NCI-H1694 (cell line): ENCODE data around the gene SLC18A3.

Source experiments
- DNase-seq: peaks from one replicate; lab custom pipeline; 2025; lab: John Stamatoyannopoulos, UW

The SLC18A3 gene

GRCh38 chr10:49610114-49610457, at the start of gene SLC18A3:
Gene SLC18A3, plus strand, starts transcription at chr10:49610310. Its CDS starts 431 bp downstream, at chr10:49610741.
- DNase-seq, result peak; percentile 26

GRCh38 chr10:49560526-49560925, 49.6 kb upstream of the SLC18A3 start:
- no peak for DNase-seq

- no peak for DNase-seq
These were observed 47.2 kb upstream of the SLC18A3 start for GRCh38 chr10:49562893-49563292.

- no peak for DNase-seq
These were observed 45.6 kb upstream of the SLC18A3 start for GRCh38 chr10:49564461-49565009.

- DNase-seq, result no peak
These were observed 42.3 kb upstream of the SLC18A3 start for GRCh38 chr10:49567810-49568209.

- no peak for DNase-seq
These were observed 41.9 kb upstream of the SLC18A3 start for GRCh38 chr10:49568235-49568634.

- no peak for DNase-seq
These were observed 41.0 kb upstream of the SLC18A3 start for GRCh38 chr10:49569031-49569631.

- DNase-seq, result no peak
These were observed 38.7 kb upstream of the SLC18A3 start for GRCh38 chr10:49571388-49571787.

- peak; percentile 18 for DNase-seq
These were observed 37.5 kb upstream of the SLC18A3 start for GRCh38 chr10:49572594-49573114.

- no peak for DNase-seq
These were observed 34.5 kb upstream of the SLC18A3 start for GRCh38 chr10:49575489-49576072.

GRCh38 chr10:49577182-49577925, 32.8 kb upstream of the SLC18A3 start:
- no peak for DNase-seq

- no peak for DNase-seq
These were observed 31.7 kb upstream of the SLC18A3 start for GRCh38 chr10:49578392-49578791.

GRCh38 chr10:49579621-49580020, 30.5 kb upstream of the SLC18A3 start:
- no peak for DNase-seq

GRCh38 chr10:49585387-49585786, 24.7 kb upstream of the SLC18A3 start:
- DNase-seq, result no peak

- DNase-seq, result no peak
These were observed 22.1 kb upstream of the SLC18A3 start for GRCh38 chr10:49587981-49588380.

- DNase-seq, result peak; percentile 67
These were observed 17.2 kb upstream of the SLC18A3 start for GRCh38 chr10:49592726-49593563.

- DNase-seq, result no peak
These were observed 16.6 kb upstream of the SLC18A3 start for GRCh38 chr10:49593564-49593875.

- DNase-seq, result no peak
These were observed 16.1 kb upstream of the SLC18A3 start for GRCh38 chr10:49593998-49594397.

- DNase-seq, result peak; percentile 80
These were observed 15.5 kb upstream of the SLC18A3 start for GRCh38 chr10:49594594-49594993.

GRCh38 chr10:49595003-49595712, 15.0 kb upstream of the SLC18A3 start:
- no peak for DNase-seq

GRCh38 chr10:49595713-49596492, 14.2 kb upstream of the SLC18A3 start:
- DNase-seq, result no peak
